Stimulated activated CD4-positive, alpha-beta T cell treated with anti-CD3 and anti-CD28 coated beads, TNF-alpha, amount 100 ng/mL, for 1 hour (primary cell): Measurements from ENCODE around the gene FKRP.
"Not testable (repeated sequence)": the region's sequence is repeated elsewhere in the genome, so short reads cannot be mapped to it uniquely, and the experiment has no call there.

Experiments used
- DNase-seq, 3 donors: peaks; one replicate each; pipeline ENCODE4 v3.0.0-alpha.2; 2020; ENCODE audit warnings: low read depth in 3 of 3, low spot score in 1 of 3

FKRP gene

DNA sequence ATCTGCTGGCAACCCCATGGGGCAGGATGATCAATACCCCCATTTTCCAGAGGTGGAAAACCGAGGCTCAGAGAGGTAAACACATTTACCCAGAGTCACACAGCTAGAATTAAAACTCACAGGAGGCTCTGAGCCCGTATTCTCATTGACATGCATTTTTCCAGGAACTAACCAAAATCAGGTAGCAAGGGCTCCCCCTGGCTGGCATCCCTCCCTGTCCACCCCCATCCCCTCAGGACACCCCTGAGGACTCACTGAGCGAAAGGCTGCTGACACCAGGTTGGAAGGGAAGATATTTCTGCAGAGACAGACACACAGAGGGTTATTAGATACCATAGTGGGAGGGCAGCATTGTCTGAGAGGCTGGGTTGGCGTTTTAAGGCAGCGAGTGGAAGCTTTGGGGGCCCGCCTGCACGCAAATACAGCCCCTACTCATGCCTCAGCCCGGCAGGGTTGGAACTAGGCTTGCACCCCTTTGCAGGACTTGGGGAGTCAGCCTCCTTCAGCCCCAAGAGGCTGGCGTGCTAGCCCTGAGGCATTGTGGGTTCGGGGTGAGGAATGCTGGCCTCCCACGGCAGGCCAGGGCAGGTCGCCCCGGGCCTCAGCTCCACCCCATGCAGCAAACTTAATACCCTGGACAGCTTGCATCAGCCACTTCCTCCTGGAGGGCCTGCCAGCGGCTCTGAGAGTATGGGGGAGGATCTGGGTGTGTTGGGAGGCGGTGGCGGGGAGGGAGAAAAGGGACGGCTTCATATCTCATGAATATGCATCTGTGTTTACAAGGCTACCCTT, 38.6 kb downstream of the FKRP start:
- peak in 1 of 3 donors; percentile 44 for DNase-seq

DNA sequence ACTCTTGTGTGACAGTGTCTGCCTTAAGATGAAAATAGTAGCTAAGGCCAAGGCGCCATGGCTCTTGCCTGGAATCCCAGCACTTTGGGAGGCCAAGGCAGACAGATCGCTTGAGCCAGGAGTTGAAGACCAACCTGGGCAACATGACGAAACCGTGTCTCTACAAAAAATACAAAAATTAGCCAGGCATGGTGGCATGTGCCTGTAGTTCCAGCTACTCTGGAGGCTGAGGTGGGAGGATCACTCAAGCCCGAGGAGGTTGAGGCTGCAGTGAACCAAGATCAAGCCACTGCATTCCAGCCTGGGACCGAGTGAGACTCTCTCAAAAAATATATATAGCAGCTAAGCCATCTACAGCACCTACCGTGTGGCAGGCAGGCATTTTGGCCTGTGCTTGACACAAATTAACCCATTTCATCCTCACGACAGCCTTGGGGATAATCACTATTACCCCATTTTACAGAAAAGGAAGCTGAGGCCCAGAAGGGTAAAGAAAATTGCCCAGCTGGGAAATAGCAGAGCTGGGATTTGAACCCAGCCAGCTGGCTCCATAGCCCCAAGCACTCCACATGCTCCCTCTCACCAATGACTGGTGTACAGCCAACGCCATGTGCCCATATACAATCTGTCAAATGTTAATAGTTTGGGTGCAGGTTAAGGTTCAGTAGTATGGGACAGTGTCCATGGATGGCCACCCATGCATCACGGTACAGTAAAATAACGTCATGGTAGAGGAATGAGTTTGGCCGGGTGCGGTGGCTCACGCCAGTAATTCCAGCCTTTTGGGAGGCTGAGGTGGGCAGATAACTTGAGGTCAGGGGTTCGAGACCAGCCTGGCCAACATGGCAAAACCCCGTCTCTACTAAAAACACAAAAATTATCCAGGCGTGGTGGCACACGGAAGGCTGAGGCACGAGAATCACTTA, 39.5 kb downstream of the FKRP start:
- no peak for DNase-seq

DNA sequence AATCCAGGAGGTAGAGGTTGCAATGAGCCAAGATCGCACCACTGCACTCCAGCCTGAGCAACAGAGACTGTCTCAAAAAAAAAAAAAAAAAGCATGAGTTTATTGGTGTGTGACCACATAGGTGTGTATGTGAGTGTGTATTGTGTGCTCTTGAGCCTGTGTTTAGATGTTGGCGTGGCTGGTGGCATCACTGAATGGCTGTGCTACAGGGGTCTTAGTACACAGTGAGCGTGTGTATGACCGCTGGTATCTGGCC, 40.1 kb downstream of the FKRP start:
- no peak for DNase-seq

DNA sequence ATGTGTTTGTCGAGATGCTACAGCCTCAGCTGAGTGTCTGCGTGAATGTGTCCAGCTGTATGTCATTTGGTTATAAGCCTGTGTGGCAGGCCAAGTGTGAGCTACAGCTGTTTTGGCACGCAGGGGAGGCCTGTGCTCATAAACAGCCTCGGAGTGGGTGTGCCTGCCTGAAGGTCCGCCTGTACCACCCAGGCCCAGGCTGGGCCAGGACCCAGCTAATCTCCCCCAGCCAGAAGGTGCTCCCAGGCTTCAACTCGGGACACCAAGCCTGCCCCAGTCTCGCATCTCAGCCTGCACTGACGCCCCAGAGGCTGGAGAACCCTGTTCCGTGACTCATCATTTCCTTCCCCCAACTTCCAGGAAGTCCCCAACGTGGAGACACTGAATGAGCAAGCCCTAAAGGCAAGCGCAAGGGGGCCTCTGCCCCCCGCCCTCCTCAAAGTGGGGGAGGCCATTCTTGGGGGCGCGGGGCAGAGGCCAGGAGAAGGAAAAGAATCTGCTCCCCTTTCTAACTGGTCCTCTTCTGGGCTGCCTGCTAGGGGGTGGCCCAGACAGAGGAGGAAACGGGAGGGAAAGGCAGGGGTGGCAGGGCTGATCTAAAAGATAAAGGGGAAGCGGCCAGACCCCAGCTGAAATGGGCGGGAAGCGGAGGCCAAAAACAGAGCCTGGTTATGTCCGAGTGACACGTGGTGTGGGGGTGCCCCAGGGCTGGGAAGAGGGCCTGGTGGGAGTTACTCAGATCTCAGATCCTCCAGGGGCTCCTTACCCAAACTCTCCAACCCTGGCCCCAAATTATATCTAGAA, 40.6 kb downstream of the FKRP start:
- peak; percentile 63 to 74 (median 69) for DNase-seq

DNA sequence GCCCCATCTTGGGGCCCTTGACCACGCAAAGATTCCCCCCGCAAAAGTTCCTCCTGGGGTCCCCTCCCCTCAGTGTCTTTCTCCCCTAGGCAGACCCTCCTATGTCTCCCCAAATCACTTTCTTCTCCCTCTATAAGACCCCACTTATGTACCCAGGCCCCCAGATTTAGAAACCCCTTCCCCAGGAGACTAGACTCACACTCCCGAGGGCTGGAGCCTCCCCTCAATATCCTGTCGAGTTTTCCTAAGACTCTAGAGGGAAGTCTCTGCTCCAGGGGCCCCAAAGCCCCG, 41.1 kb downstream of the FKRP start:
- DNase-seq = no peak

DNA sequence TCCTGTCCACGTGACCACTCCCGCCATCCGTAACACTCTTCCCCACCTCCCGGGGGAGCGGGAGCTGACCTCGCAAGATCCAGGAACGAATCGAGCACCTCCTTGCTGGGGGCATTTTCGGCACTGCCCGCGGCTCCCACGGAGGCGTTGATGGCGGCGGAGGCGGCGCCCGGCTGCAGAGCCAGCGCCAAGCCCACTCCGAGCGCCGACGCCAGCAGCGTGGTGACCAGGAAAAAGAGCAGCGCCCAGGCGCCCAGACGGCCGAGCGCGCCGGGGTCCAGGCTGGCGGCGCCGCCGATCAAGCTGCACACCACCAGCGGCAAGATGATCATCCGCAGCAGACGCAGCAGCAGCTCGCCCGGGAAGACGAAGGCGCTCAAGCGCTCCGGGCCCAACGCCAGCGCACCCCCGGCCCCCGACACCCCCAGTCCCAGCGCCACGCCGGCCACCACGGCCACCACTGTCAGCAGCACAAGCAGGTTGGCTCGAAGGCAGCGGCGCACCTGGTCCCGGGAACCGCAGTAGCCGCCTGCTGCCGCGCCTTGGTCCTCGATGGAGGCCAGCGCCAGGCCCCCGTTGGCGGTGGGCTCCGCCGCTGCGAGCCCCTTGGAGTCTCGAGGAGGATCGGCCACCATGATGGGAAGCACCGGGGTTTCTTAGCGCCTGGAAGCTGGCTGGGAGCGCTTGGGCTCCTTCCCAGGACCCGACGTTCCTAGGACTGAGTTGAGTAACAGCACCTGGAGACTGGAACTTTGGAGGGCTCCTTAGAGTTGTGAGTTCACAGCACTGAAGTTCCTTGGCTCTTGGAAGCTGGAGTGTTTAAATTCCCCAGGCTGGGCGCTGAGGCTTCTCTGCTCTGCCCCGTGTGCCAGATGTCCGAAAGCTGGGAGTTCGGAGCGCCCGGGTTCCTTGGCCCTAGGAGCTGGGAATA, 41.7 kb downstream of the FKRP start:
- peak in 1 of 3 donors; percentile 26 for DNase-seq

DNA sequence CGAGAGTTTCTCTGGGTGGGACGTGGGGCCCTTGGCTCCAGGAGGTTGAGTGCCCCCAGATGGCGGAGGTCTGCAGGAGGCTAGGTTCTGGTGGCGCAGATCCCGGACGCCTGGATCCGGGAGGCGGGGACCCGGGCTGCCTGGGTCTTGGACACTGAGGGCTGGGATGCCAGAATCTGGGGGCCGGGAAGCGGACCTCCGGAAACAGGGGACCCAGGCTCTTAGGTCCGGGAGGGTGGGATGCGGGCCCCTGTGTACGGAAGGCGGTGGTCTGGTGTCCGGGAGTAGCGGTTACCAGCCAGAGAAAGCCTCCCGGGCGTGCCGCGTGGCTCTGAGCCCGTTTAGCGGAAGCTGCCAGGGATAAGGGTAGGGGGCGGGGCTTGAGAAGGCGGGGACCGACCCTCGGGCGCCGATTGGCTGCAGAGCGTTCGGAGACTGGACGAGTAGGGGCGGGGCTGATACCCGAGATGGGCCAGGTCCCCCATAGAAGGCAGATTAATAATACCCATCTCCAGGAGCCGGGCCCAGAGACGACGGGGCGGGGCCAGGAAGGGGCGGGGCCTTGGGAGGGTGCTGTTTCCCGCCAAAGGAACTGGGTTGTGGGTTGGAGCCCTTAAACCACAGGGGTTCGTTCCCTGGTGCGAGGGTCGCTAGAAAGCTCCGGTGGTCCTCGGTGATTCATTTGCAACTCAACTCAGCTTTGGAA, 42.6 kb downstream of the FKRP start, which contains the start of gene SLC1A5:
Gene SLC1A5, minus strand, starts transcription at position 333 of the 706 bp plus-strand sequence. CDS start 629 bp downstream, outside the sequence.
- DNase-seq = peak; percentile 93 to 99 (median 95)

DNA sequence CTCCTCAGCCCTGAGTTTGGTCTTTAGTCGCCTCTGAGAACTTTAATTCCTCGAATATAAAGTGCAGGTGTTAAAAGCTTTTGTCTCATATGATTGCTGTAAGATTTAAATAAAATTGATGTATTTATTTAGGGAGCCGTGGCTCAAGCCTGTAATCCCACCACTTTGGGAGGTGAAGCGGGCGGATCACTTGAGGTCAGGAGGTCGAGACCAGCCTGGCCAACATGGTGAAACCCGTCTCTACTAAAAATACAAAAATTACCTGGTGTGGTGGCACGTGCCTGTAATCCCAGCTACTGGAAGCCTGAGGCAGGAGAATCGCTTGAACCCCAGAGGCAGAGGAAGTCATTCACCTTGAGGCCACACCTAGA, 43.1 kb downstream of the FKRP start:
- no peak for DNase-seq

DNA sequence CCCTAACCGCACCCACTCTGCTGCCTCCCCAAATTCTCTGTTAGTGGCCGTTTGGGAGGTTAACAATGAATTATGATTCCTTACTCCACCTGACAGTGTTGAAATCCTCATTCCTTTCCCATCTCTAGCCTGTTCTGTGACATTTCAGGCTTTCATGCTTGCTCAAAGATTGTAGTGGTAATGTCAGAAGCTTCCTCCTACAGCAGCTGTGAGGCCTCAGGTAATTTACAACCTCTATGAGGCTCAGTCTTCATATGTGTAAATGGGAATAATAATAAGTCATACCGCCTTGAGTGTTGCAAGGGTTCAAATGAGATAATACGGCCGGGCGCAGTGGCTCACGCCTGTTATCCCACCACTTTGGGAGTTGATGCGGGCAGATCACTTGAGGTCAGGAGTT, 43.5 kb downstream of the FKRP start:
- no peak for DNase-seq

DNA sequence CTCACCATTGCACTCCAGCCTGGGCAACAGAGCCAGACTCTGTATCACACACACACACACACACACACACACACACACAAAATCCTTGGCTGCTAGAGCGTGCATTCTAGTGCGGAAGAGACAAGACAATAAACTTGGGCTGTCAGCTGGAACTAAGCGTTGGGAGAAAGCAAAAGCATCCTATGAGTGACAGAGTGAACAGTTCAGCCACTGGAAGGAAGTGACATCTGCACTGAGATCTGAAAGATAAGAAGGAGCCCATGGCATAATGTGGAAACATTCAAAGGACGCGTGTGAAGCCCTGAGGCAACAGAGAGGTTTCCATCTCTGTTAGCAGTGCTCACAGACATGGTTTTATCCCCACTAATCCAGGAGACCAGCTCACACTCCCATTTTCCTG, 46.1 kb downstream of the FKRP start:
- DNase-seq = no peak

DNA sequence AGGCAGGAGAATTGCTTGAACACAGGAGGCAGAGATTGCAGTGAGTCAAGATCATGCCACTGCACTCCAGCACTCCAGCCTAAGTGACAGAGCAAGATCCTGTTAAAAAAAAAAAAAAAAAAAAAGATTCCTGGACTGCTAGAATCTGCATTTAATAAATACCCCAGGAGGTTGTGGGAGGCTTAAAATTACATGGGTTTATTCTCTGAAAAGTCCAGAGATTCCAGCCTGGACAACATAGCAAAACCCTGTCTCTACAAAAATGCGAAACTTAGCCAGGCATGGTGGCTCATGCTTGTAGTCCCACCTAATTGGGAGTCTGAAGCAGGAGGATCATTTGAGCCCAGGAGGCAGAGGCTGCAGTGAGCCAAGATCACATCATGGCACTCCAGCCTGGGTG, 52.0 kb downstream of the FKRP start:
- DNase-seq = no peak

DNA sequence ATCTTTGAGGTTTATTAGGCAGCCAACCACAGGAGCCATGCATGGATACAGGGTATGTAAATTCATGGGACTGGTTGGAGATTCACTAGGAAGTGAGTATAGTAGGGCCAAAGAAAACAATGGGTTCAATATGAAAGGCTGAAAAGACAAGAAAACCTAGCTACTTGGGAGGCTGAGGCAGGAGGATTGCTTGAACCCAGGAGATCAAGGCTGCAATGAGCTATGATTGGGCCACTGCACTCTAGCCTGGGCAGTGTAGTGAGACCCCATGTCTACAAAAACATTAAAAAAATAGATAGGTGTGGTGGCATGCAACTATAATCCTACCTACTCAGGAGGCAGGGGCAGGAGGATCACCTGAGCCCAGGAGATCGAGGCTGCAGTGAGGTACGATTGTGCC, 52.9 kb downstream of the FKRP start:
- no peak for DNase-seq

DNA sequence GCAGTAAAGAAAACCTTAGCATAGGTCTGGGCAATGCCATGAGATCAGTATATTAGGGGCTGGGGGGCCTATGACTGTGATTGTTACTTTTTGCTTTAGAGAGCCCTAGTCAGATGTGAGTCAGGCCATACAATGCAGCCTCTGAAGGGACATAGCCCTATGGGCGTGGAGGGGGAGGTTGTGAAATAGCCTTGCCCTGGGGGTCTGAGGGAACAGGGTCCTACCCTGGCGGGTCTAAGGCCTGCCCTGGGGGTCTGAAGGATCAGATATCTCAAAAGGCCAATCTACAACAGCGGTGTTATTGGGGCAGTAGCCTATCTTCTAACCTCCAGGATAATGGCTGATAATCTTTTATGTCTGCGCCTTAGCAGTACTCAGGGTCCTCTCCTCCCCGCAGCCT, 56.3 kb downstream of the FKRP start:
- DNase-seq = no peak

DNA sequence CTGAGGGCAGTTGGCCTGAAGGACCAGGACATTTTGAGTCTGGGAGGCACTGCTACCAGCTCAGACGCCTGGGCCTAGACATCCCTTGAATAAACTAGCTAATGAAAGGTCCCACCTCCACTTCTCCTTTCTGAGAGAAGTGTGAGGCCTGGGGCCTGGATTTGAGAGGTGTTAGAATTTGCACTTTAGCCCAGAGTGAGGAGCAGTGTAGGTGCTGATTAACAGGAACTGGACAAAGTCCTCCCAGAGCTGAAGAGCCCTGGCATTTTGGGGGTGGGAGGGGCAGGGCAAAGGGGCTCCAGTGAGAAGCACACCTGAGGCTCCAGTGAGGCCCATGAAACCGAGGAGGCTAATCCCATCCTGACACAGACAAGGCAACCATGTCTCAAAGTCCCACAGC, 57.7 kb downstream of the FKRP start:
- no peak for DNase-seq

DNA sequence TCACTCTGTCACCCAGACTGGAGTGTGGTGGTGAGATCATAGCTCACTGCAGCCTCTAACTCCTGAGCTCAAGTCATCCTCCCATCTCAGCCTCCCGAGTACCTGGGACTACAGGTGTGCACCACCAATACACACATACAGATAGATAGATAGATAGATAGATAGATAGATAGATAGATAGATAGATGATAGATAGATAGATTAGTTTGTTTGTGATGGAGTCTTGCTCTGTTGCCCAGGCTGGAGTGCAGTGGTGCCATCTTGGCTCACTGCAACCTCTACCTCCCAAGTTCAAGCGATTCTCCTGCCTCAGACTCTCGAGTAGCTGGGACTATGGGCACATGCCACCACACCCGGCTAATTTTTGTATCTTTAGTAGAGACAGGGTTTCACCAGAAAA, 58.6 kb downstream of the FKRP start:
- not testable (repeated sequence) for DNase-seq

DNA sequence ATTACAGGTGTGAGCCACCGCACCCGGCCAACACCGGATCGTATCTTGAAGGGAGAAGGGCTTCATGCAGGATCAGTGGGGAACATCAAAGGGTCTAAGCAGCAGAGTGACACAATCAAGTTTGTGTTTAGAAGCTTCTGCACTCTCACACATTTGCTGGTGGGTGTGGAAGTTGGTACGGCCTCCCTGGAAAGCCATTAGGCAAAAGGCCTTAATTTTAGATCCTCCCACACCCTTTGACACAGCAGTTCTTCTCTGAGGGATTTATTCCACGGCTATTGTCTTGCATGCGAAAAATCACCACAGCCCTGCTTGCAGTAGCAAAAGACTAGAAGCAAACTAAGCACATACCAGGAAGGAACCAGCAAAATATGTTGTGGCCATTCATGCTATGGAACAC, 60.8 kb downstream of the FKRP start:
- no peak for DNase-seq
